HG03066 (cell line): ENCODE measurements around the gene CALR.
"Not testable (repeated sequence)": the region's sequence is repeated elsewhere in the genome, so short reads cannot be mapped to it uniquely, and the experiment has no call there.

ENCODE experiments used
- ATAC-seq: cut with Tn5 transposase; IDR thresholded peaks from one replicate; pipeline ENCODE4 v1.9.1; 2021; ENCODE audit warnings: low read depth; ENCODE audit not compliant: unreplicated experiment

The CALR gene

DNA sequence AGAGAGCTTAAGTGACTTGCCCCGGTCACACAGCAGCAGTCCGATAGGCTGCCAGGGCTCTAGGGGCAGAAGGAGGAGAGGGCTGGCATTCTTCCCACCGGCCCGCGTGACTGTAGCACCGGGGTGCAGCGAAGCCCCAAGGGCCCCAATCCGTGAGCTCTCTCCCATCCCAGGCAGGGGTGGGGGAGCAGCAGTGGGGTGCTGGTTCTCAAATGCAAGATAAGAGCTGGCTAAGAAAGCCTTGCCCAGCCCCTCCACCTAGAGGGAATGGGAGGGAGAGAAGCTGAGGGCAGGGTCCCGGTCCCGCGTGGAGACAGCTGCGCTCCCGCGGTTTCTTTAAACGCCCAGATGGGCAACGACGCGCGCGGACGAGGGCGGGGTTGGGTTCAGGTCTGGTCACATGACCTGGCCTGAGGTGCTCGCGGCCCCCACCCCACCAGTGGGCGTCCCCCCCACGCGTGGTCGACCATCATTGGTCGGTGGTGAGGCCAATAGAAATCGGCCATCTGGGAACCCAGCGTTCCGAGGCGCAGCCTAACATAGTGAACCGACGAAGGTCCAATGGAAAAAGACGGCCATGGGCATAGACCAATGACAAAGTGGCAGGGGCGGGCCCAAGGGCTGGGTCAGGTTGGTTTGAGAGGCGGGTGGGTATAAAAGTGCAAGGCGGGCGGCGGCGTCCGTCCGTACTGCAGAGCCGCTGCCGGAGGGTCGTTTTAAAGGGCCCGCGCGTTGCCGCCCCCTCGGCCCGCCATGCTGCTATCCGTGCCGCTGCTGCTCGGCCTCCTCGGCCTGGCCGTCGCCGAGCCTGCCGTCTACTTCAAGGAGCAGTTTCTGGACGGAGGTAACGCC lies at the start of gene CALR:
Gene CALR, plus strand, starts transcription at position 683 of the 852 bp plus-strand sequence. Its CDS starts 71 bp downstream, at position 754.
- peak; percentile 85 for ATAC-seq

DNA sequence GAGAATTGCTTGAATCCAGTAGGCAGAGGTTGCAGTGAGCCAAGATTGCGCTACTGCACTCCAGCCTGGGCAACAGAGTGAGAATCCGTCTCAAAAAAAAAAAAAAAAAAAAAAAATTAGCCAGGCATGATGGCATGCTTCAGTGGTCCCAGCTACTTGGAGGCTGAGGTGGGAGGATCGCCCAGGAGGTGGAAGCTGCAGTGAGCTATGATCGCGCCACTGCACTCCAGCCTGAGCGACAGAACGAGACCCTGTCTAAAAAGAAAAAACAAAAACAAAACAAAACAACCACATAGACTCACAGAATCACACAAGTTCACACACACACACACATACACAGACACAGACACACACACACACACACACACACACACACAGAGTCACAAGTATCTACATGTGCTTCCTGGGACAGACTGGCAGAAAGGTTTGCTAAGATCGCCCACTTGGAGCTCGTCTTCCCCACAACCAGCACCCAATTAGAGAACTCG lies 48.1 kb upstream of the CALR start:
- not testable (repeated sequence) for ATAC-seq

DNA sequence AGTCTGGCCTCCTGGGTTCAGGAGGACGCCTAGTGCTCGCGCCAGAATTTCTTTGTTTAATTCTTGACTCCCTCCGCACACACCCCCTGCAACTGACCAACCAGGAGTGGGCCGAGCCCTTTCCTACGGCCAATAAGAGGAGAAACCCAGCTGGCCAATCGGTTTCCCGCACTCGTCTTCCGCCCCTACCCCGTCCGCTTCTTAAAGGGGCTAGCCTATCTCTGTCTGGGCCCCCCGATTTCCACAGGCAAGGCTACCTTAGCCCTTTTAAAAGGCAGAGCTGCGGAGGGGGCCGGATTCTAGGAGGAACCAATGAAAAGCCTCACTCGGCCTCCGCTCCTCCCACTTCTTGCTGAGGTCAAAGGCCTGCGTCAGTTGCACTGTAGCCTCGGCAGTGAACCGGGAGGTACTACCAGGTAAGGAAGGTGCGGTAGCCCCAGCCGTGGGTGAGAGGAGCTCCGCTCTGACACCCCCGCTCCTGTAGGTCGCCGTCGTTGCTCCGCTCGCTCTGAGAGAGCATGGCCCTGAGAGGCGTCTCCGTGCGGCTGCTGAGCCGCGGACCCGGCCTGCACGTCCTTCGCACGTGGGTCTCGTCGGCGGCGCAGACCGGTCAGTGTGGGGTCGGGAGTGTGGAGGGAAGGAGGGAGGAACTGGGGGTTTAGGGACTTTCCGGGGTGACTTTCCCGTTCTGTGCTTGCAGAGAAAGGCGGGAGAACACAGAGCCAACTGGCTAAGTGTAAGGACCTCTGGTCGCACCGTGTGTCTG lies 47.4 kb upstream of the CALR start, which contains the start of gene GCDH:
Gene GCDH, plus strand, starts transcription at position 374 of the 766 bp plus-strand sequence. Its CDS starts 145 bp downstream, at position 519.
- ATAC-seq: peak; percentile 92

DNA sequence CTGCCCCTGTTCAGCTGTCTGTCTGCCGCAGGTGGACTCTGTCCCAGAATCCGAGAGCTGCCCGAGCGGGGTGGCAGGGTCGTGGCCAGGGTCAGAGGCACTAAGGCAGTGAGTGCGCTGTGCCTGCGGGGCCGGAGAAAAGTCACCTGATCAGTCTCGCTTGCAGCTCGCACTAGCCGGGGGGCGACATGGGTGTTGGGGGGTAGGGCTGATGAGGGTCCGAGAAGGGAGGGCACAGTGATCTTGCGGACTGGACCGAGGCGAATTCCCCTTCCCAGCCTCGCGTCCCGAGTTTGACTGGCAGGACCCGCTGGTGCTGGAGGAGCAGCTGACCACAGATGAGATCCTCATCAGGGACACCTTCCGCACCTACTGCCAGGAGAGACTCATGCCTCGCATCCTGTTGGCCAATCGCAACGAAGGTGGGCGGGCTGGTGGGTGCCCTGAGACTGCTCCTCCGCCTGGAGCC lies 46.8 kb upstream of the CALR start:
- ATAC-seq: no peak

DNA sequence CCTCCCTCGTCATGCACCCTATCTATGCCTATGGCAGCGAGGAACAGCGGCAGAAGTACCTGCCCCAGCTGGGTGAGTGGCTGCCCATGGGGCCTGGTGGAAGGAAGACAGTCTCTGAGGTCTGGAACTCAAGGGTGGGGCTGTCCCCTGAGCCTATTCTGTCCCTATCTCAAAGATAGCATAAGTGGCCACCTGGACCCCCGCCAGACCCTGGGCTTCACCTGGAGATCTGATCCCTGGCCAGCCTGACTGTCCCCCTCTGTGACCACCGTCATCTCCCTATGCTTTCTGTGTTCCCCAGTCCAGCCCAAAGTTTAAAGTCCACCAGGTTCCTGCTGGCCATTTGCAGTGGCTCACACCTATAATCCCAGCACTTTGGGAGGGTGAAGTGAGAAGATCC lies 44.8 kb upstream of the CALR start:
- ATAC-seq: no peak

DNA sequence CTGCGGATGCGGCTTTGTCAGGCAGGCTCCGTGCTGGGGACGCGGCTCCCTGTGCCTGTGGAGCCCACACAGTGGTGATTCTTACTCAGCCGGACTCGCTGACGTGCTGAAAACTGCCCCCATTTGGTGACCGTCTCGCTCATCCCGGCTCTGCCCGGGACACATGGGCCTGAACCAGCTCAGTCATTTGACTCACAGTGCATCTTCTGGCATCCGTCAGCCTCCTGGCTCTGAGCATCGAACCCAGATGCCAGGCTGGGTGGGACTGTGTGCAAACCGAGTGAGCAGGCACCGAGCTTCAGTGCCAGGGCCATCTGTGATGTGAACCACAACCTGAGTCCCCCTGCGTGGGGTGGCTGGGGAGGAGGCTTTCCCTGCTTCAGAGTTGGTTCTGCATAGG lies 41.9 kb upstream of the CALR start:
- ATAC-seq: no peak

DNA sequence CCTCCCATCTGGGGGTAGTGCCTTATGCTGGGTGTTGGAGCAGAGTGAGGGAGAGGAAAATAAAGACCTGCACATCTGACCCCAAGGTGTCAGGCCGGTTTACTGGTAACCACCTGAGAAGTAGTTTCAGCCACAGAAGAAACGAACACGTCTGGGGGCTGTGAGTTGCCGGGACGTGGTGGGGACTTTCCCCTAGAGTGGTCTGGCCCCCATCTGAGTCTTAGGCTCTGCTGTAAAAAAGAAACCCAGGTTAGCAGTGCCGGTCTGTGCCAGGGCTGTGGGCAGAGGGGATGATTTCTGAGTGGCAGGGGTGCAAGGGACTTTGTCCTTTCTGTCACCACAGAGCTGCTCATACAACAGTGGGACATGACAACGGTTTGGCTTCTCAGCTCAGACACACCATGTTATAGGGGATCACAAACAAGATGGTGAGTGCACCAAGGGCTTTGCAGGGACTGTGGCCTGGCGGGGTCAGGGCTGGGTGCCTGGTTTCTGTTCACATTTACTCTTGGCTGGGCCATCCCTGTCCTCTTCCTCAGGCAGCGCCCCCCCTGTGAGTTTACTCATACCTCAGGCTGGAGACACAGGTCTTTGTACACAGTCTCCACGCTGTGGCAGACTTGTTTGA lies 38.4 kb upstream of the CALR start:
- ATAC-seq: peak; percentile 75

DNA sequence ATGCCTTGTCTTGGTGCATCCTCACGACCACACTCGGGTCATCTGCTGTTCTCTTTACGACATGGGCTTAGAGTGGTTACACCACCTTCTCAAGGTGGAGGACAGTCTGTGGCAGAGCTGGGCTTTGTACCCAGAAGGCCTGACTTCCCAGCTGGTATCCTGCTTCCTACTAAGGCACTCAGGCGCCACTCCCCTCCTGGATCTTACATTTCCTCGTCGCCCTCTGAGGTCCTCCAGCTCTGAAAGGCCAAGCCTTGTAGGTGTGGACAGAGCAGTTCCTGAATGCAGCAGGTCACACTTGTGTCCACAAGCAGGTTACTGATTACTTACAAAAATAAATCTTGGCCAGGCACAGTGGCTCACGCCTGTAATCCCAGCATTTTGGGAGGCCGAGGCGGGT lies 31.2 kb upstream of the CALR start:
- no peak for ATAC-seq

DNA sequence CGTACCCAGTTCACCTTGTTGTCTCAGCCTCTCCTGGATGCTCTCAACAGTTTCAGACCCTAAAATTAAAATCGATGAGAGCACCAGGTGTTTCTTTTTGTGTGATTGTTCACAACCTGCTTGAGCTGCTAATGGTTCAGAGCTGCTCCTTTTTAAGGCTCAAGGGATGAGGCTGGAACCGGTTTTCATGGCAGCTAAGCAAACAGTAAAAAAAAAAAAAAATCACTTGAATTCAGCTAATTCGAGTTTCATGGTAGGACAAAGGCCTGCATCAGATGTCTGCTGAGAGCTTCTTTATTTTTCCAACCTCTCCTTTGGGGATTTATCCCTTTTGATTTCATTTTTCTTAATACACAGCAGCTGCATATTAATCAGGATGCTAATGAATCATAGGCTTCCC lies 25.8 kb upstream of the CALR start:
- no peak for ATAC-seq

DNA sequence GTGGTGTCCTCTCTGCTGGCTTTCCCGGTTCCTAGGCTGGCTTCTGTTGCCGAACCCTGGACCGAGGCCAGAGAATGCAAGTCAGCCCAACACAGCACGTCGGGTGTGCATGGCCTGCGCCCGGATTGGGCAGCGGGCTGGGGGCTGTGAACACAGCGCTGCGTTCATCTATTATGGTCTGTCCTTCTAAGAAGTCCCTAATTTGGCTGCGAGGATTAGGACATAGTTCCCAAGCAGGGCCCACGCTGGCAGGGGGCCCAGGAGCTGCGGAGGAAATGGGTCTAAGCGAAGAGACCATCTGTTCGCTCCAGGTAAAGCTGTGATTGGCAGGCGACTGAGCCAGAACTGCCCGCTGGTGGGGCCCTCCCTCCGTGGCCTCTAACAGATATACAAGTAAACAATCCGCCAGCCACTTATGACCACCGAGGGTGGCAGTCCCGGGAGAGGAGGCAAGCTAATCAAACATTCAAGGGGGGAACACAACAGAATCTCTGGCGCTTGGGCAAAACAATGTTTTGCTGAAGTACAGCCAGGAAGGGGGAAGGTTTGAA lies 25.3 kb upstream of the CALR start:
- no peak for ATAC-seq

DNA sequence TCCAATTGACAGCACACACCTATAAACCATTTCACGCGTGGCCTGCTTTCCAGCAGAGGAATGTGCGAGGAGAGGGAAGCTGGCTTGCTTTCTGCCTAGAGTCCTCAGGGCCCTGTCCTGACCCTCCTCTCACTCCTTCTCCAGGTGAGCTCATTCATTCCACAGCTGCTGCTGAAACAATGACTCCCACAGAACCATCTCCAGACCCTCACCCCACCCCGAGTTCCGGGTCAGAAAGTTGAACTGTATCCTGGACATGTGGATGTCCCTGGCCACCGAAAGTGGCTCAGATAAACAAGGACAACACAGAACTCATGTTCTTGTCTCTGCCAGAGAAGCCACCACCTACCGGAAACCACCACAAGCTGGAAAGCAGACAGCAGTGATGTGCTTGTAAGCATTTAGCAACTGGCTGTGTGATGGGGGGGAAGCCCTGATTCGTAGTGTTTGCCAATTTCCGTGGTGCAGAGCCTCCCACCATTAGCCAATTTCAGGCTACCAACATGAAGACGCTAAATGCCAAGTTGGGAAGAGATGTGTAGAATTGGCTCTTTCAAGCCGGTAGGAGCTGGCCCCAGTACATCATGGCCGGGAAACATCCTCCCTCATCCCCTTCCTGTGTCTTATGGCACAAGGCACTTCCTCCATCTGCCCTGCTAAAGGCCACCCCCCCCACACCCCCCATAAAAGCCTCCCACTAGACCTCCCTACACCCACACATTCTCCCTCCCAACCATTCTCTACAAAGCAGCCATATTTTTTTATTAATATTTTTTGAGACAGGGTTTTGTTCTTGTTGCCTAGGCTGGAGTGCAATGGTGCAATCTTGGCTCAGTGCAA lies 24.3 kb upstream of the CALR start:
- ATAC-seq: no peak

DNA sequence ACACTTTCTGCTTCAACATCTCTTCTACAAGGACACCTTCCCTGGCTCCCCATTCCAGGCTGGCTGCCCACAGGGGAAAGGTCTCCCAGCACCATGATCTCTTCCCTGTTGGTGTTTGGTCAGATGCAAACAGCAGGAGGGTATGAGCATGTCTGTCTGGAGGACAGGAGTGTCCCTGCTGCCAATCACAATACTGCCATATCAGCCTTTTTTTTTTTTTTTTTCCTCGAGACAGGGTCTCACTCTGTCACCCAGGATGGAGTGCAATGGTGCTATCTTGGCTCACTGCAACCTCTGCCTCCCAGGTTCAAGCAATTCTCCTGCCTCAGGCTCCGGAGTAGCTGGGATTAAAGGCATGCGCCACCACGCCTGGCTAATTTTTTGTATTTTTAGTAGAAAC lies 22.5 kb upstream of the CALR start:
- not testable (repeated sequence) for ATAC-seq

DNA sequence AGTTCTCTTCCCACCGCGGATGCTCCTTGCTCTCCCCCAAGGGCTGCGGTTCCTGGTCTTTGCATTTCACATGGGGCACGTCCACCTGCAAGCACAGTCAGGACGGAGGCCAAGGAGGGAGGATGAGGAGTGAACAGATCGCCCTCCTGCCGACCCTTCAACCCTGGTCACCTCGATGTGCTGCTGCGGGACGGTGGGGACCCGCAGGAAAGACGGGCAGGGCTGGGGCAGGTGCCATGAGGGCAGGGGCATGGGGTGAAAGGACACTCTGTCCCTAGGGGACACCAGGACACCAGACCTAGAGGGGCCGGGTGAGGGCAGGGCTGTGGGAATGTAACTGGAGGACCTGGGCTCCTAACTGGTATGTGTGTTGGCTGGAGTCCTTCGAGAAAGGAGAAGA lies 20.2 kb upstream of the CALR start:
- ATAC-seq: no peak

DNA sequence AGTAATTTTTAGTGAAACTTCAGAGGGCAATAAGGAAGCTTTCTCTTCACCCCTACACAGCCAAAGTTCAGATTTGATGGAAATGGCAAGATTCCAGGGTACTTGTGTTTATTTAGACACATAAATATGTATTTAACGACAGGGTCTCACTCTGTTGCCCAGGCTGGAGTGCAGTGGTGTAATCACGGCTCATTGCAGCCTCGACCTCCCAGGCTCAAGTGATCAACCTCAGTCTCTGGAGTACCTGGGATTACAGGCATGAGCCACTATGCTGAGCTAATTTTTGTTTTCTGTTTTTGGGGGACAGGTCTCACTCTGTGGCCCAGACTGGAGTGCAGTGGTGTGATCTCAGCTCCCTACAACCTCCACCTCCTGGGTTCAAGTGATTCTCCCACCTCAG lies 17.4 kb upstream of the CALR start:
- no peak for ATAC-seq

DNA sequence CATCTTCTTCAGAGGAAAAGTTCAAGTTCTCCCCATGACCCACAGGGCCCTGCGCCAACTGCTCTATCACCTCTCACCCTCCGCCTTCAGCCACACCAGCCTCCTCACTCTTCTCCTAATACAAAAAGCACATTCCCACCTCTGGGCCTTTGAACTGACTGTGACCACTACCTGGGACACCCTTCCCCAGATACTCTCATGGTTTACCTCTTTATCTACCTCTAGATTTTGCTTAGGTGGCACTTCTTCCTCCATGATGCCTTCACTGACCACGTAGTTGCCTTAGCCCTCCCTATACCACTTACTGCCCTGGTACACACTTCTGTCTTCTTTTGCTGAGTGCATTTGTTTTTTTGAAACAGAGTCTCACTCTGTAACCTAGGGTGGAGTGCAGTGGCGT lies 15.4 kb upstream of the CALR start:
- no peak for ATAC-seq

DNA sequence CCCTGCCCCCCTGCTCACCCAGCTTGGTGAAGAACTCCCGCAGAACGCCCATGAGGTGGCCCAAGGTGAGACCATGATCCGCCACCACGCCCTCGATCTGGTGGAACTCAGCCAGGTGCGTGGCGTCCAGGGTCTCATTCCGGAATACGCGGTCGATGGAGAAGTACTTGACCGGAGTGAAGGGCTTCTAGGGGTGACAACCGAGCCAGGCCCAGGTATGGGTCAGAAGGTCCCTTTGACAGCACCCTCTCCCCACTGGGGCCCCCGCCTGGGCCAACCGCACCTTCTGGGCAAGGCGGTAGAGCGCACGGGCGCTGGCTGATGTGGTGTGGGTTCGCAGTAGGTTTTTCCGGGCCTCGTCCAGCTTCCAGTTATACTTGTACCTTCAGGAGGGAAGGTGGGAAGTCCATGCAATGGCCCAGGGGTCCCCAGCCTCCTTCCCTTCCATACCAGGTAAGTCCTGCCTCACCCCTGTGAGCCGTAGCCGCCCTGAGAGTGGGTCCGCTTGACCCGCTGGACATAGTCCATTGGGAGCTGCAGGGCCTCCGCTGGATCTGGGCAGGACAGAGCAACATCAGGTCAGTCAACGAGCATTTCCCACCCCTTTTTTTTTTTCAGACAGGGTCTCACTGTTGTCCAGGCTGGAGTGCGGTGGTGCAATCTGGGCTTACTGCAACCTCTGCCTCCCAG lies 13.6 kb upstream of the CALR start:
- ATAC-seq: no peak

DNA sequence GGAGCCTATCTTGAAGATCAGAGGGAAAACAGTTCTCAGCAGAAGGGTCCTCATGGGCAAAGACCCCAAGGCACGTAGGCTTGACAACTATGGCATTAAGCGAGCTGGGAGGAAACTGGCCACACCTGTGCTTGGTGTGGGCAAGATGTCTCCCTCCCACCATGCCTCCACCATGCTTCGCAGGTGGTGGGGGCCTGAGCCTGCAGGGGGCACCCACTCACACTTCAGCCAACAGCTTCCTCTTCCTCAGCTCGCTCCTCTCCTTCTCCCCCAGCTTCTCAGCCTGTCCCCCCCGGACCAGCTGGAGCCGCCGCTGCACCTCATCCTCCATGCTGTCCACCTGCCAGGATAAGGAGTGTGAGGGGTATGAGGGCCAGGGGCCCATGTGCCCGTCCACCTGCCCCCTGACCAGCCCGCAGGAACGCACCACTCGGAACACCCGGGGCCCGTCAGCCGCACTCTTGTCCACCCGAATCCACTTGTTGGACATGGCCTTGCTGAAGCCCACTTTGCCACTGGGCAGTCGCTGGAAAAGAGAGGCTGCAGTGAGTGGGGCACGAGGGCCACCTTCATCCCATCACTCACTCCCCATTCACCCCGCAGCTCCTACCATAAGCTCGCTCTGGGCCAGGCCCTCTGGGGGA lies 8.3 kb upstream of the CALR start:
- ATAC-seq: no peak

DNA sequence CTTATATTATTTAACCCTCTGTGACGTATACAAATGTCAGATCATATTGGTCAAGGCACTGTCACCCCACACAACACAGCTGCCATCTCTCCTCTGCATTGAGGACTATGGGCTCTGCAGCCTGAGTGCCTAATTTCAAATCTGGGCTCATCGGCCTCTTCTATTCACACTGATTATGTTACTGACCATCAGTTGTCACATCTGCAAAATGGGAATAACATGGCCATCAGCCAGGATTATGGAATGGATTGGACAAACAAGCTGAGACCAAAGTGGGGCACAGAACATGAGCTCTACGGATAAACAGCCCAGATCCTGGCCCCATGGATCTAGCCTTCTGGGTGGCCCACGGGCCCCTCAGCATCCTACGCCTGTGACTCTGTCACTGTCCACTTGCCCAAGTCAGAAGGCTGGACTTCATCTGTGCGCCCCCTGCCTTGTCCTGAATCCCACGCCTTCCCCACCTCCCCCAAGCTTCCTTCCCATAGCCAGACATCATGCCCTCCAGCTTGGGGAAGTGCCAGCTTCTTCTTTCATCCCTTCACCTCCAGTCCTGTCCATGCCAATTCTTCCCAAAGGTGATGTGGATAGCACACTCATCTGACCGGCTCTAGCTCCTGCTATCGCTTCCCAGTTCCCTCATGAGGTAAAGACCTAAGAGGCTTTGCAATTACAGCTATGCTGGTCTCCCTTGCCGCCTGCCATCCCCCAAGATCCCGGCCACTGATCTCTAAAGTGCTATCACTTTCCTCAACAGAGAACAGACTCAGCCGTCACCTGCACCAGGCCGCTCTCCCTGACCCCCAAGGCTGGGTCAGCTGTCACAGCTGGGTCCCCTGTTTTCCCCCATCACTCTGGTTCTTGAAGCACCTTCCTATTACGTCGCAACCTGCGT lies 5.8 kb upstream of the CALR start:
- no peak for ATAC-seq
